ENCODE results near the gene MYL5.

Gene MYL5

DNA sequence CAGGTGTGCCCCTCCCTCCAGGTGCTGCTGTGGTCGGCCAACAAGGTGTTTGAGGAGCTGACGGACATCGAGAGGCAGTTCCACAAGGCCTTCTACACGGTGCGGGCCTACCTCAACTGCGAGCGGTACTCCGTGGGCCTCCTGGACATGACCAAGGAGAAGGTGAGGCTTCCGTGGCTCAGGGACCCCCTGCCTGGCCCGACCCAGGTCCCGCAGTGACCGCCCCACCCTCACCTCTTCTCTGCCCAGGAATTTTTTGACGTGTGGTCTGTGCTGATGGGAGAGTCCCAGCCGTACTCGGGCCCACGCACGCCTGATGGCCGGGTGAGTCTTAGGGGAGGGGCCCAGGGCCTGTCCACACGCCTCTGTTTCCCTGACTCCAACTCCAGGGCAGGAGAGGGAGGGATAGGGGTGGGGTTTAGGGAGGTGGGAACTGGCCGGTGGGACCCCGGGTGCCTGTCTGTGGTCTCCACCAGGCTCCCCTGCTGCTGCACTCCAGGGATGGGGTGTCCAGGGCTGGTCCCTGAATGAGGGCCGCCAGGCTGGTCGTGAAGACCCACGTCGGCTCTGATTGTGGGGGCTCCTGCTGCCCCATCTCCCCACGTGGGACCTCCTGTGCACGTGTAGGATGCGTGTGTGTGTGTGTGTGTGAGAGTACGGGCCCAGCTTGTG is 20.4 kb upstream of the MYL5 start:
- no peaks in the 10 kb centered on the region for H3K79me2 ChIP-seq (ENCODE audit: insufficient read depth, low read length)
- H3K9me3 ChIP-seq (ENCODE audit: low read length), result no peaks in the 10 kb centered on the region
- H2AFZ ChIP-seq (ENCODE audit: low read length), result no peak overlapping the region
- no peaks in the 10 kb centered on the region for H3K27me3 ChIP-seq (ENCODE audit: insufficient read depth, low read length)
- no peak for TF ChIP-seq EZH2 (IDR thresholded peaks at IDR 0.05; ENCODE audit: borderline replicate concordance, low read length)
- TF ChIP-seq, protein P1, sequence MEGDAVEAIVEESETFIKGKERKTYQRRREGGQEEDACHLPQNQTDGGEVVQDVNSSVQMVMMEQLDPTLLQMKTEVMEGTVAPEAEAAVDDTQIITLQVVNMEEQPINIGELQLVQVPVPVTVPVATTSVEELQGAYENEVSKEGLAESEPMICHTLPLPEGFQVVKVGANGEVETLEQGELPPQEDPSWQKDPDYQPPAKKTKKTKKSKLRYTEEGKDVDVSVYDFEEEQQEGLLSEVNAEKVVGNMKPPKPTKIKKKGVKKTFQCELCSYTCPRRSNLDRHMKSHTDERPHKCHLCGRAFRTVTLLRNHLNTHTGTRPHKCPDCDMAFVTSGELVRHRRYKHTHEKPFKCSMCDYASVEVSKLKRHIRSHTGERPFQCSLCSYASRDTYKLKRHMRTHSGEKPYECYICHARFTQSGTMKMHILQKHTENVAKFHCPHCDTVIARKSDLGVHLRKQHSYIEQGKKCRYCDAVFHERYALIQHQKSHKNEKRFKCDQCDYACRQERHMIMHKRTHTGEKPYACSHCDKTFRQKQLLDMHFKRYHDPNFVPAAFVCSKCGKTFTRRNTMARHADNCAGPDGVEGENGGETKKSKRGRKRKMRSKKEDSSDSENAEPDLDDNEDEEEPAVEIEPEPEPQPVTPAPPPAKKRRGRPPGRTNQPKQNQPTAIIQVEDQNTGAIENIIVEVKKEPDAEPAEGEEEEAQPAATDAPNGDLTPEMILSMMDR (IDR thresholded peaks at IDR 0.05; ENCODE audit: low read length), result no peak
- no peaks in the 10 kb centered on the region for H3K9me2 ChIP-seq (ENCODE audit: low read depth, low read length)
- no peak overlapping the region for H3K9ac ChIP-seq (ENCODE audit: low read length)
- H3K27ac ChIP-seq (ENCODE audit: low read depth, low read length, poor library complexity, severe bottlenecking), result no peak overlapping the region
- H3K36me3 ChIP-seq (ENCODE audit: insufficient read depth, low read length), result no peaks in the 10 kb centered on the region
- H3F3A ChIP-seq (ENCODE audit: insufficient read depth, low read length), result no peaks in the 10 kb centered on the region
- H3K4me1 ChIP-seq (ENCODE audit: insufficient read depth, low read length, severe bottlenecking), result no peaks in the 10 kb centered on the region
- H3K4me3 ChIP-seq (ENCODE audit: low read depth, low read length, poor library complexity, severe bottlenecking), result no peak overlapping the region
- no peak overlapping the region for H3K4me2 ChIP-seq (ENCODE audit: low read length)
- no peaks in the 10 kb centered on the region for H4K20me1 ChIP-seq (ENCODE audit: insufficient read depth, low read length)

DNA sequence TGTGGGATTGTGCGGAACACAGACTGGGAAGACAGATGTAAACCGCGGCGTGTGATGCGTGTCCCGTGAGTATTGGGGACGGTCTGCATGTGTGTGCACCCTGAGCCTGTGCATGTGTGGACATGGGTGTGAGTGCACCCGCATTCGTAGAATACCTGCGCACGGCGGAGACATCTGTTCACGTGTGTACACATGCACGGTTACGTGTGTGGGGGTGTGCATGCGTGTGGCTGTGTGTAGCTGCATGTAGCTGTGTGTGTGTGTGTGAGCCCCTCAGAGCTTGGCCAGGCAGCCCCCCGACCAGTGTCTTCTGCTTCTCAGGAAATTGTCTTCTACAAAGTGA is 19.9 kb upstream of the MYL5 start:
- Histone ChIP-seq H3K79me2 (ENCODE audit: insufficient read depth, low read length) (no peaks in the 10 kb centered on the region), H3K4me2 (ENCODE audit: low read length) (no peak overlapping the region), H3K4me3 (ENCODE audit: low read depth, low read length, poor library complexity, severe bottlenecking) (no peak overlapping the region), H3K9ac (ENCODE audit: low read length) (no peak overlapping the region), H2AFZ (ENCODE audit: low read length) (no peak overlapping the region), H3K4me1 (ENCODE audit: insufficient read depth, low read length, severe bottlenecking) (no peaks in the 10 kb centered on the region), H3K36me3 (ENCODE audit: insufficient read depth, low read length) (no peaks in the 10 kb centered on the region), H4K20me1 (ENCODE audit: insufficient read depth, low read length) (no peaks in the 10 kb centered on the region), H3K9me3 (ENCODE audit: low read length) (no peaks in the 10 kb centered on the region), H3K27ac (ENCODE audit: low read depth, low read length, poor library complexity, severe bottlenecking) (no peak overlapping the region), H3K27me3 (ENCODE audit: insufficient read depth, low read length) (no peaks in the 10 kb centered on the region), H3F3A (ENCODE audit: insufficient read depth, low read length) (no peaks in the 10 kb centered on the region), H3K9me2 (ENCODE audit: low read depth, low read length) (no peaks in the 10 kb centered on the region)
- TF ChIP-seq, protein P1 (IDR thresholded peaks at IDR 0.05; ENCODE audit: low read length), result no peak
- TF ChIP-seq EZH2 (IDR thresholded peaks at IDR 0.05; ENCODE audit: borderline replicate concordance, low read length), result no peak

DNA sequence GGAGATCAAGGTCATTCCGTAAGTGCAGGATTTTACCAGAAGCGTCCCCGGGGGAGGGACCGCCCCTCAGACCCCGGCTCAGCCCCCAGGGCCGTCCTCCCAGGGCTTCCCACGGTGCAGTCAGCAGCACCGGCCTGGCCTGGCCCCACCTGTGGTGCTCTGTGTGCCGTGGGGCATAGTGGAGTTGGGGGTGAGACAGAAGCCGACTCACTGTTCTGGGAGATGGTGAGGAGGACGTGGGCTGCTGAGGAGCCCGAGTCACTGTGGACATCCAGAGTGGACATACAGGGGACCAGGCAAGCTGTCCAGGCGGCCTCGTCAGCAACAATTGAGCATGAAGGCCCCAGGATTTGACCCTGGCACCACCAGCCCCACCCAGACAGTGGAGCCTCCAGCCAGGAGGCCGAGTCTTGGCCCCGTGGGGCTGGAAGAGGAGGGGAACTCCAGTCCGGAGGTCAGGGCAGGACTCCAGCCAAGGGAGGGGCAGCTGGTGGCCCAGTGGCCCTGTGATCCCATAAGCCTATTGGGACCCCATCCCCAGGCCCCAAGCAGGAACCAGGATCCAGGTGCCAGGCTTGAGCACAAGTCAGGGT is 19.4 kb upstream of the MYL5 start:
- Histone ChIP-seq H3K9ac (ENCODE audit: low read length) (no peak overlapping the region), H3K9me3 (ENCODE audit: low read length) (no peaks in the 10 kb centered on the region), H3K27me3 (ENCODE audit: insufficient read depth, low read length) (no peaks in the 10 kb centered on the region), H3K4me2 (ENCODE audit: low read length) (no peak overlapping the region), H3F3A (ENCODE audit: insufficient read depth, low read length) (no peaks in the 10 kb centered on the region), H3K9me2 (ENCODE audit: low read depth, low read length) (no peaks in the 10 kb centered on the region), H3K27ac (ENCODE audit: low read depth, low read length, poor library complexity, severe bottlenecking) (no peak overlapping the region), H4K20me1 (ENCODE audit: insufficient read depth, low read length) (no peaks in the 10 kb centered on the region), H3K79me2 (ENCODE audit: insufficient read depth, low read length) (no peaks in the 10 kb centered on the region), H3K4me1 (ENCODE audit: insufficient read depth, low read length, severe bottlenecking) (no peaks in the 10 kb centered on the region), H2AFZ (ENCODE audit: low read length) (no peak overlapping the region), H3K36me3 (ENCODE audit: insufficient read depth, low read length) (no peaks in the 10 kb centered on the region), H3K4me3 (ENCODE audit: low read depth, low read length, poor library complexity, severe bottlenecking) (no peak overlapping the region)
- TF ChIP-seq, protein P1 (IDR thresholded peaks at IDR 0.05; ENCODE audit: low read length), result no peak
